BJ (cell line): ENCODE measurements around the gene NR1H2. TPM values are rescaled to one million over a fixed set of nuclear protein-coding genes. Genes with fewer than 3 reads are reported as not detected.
"Not testable (repeated sequence)": the region's sequence is repeated elsewhere in the genome, so short reads cannot be mapped to it uniquely, and the experiment has no call there.

Source experiments
- CTCF ChIA-PET: fragments of 350-600 bp; formaldehyde crosslinking; extraction: SDS; loops from one replicate; lab custom pipeline; 2021; ENCODE audit warnings: antibody characterized with exemption, inconsistent platforms; lab: Yijun Ruan, JAX
- POLR2A ChIA-PET: fragments of 300-600 bp; sonication (Branson Sonifier 250); formaldehyde crosslinking; extraction: SDS; loops from one replicate; lab custom pipeline; 2021; ENCODE audit warnings: antibody characterized with exemption; lab: Charles Lee
- DNase-seq: peaks from one replicate; pipeline ENCODE4 v3.0.0-alpha.2; 2011; ENCODE audit warnings: low read depth
- H3K27me3 ChIP-seq: 2 replicates; pipeline ENCODE4 v1.6.0; 2011; ENCODE audit warnings: low read length; ENCODE audit not compliant: control insufficient read depth, insufficient read depth
- H3K36me3 ChIP-seq: 2 replicates; pipeline ENCODE4 v1.5.1; 2011; ENCODE audit warnings: low read length; ENCODE audit not compliant: control insufficient read depth, insufficient read depth
- H3K4me3 ChIP-seq: 2 replicates; pipeline ENCODE4 v1.5.1; 2011; ENCODE audit warnings: low read depth, mild to moderate bottlenecking, control low read depth, low read length
- polyA plus RNA-seq: library from polyadenylated mRNA; depleted of rRNA; stranded (reverse); fragments of >200 nt; gene quantifications from 2 replicates; pipeline ENCODE4 v1.2.3, GENCODE V29; 2011
- TF ChIP-seq, protein P1 (sequence below): IDR thresholded peaks from 2 replicates; pipeline ENCODE4 v1.5.1; 2011; ENCODE audit warnings: low read depth, mild to moderate bottlenecking, control low read depth, inconsistent platforms, low read length, moderate library complexity; ENCODE audit not compliant: insufficient read depth

The NR1H2 gene
- polyA plus RNA-seq, 1 experiment: 78.4 TPM

DNA sequence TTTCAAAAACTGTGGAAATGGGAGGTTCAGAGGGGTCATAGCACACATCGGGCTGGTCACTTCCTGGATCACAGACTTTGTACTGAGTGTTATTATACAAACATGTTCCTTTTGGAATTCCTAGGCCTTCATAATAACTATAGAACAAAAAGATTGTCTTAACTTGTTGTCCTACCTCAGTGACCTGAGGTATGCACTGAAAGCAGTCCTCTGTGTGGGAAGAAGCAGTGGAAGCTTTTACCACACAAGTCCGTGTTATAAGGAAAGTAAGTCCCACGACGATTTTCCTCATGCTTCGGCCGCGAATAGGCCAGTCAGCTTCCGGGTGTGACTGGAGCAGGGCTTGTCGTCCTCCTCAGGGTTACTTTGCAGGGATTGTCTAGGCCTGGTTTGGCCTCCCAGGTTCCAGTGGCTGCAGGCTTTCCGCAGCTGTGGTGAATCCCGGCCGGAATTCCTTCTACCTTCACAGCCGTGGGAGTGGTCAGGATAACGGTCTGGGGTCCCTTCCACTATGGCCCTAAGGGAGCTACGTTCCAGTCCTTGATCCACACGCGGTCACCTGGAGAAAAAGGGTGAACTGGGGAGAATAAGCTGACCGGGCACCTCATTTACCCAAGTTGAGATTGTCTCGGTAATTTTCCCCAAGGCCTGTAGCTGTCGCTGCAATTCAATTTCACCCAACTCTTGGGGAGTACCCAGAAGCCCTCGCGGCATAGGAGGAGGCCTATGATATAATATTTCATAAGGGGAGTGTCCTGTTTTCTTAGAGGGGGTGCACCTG lies 26.8 kb upstream of the NR1H2 start:
- TF ChIP-seq, protein P1, sequence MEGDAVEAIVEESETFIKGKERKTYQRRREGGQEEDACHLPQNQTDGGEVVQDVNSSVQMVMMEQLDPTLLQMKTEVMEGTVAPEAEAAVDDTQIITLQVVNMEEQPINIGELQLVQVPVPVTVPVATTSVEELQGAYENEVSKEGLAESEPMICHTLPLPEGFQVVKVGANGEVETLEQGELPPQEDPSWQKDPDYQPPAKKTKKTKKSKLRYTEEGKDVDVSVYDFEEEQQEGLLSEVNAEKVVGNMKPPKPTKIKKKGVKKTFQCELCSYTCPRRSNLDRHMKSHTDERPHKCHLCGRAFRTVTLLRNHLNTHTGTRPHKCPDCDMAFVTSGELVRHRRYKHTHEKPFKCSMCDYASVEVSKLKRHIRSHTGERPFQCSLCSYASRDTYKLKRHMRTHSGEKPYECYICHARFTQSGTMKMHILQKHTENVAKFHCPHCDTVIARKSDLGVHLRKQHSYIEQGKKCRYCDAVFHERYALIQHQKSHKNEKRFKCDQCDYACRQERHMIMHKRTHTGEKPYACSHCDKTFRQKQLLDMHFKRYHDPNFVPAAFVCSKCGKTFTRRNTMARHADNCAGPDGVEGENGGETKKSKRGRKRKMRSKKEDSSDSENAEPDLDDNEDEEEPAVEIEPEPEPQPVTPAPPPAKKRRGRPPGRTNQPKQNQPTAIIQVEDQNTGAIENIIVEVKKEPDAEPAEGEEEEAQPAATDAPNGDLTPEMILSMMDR: no peak
- Histone ChIP-seq H3K27me3 (peaks cover 2% of the 10 kb centered on the region; the same call in 1 of the 2 replicates), H3K4me3 (no peak overlapping the region), H3K36me3 (no peaks in the 10 kb centered on the region)
- ChIA-PET POLR2A (no interaction called here), CTCF (interaction anchor here (1.6 kb wide), 1 partner anchor 8 kb away, joined by 4 read pairs; no protein-coding TSS in a partner anchor)
- DNase-seq: no peak

DNA sequence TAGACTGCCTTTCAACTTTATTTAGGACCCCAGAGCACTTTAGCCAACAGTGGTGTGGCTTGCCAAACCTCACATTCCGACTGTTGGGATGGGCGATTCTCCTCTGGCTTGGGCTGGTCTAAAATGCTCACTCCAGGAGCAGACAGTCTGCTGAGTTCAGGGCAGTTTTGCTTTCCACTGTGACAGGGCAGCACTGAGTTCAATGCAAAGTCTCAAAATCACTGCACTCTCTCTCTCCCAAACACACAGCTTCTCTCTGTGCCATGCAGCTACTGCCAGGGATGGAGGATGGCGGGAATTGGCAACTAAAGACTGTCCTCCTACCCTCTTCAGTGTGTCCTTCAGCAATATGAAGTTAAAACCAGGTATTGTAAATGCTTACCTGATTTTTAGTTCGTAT lies 24.0 kb upstream of the NR1H2 start:
- ChIA-PET POLR2A (no interaction called here), CTCF (interaction anchor here (1.2 to 2.5 kb wide), 7 partner anchors 10 to 113 kb away, joined by 3 to 7 read pairs (median 4); no protein-coding TSS in a partner anchor)
- Histone ChIP-seq H3K36me3 (no peaks in the 10 kb centered on the region), H3K4me3 (no peak overlapping the region), H3K27me3 (peaks cover 2% of the 10 kb centered on the region; the same call in 1 of the 2 replicates)
- no peak for DNase-seq
- TF ChIP-seq, protein P1: no peak

DNA sequence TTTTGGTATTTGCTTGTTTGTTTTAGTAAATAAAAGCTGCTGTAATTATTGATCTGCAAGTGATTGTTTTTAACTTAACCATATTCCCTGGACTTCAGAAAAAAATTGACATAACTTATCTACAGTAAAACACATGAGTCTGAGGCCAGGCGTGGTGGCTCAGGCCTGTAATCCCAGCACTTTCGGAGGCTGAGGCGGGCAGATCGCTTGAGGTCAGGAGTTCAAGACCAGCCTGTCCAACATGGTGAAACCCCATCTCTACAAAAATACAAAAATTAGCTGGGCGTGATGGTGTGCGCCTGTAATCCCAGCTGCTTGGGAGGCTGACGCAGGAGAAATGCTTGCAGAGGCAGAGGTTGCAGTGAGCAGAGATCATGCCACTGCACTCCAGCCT lies 22.8 kb upstream of the NR1H2 start:
- POLR2A ChIA-PET, DNase-seq: not testable (repeated sequence)
- CTCF ChIA-PET: interaction anchor here (1.3 to 1.6 kb wide), 2 partner anchors 8 to 111 kb away, joined by 4 to 6 read pairs; no protein-coding TSS in a partner anchor

DNA sequence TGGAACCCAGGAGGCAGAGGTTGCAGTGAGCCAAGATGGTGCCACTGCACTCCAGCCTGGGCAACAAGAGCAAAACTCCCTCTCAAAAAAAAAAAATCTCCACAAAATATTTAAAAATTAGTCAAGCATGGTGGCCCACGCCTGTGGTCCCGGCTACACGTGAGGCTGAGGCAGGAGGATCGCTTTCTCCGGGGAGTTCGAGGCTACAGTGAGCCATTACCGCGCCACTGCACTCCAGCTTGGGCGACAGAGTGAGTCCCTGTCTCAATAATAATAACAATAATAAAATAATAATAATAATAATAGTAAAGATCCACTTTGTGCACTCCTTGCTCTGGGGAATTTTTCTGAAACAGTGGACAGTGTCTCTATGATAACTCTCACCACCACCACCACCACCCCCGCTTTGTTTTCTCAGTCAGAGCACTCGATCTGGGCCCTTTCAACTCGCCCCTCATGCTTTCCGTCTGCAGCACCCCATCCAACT lies 19.5 kb upstream of the NR1H2 start:
- Histone ChIP-seq H3K4me3 (no peak overlapping the region), H3K36me3 (no peaks in the 10 kb centered on the region), H3K27me3 (no peaks in the 10 kb centered on the region)
- DNase-seq: no peak
- TF ChIP-seq, protein P1: no peak
- CTCF ChIA-PET: interaction anchor here (0.6 to 3.2 kb wide), 20 partner anchors 9 to 565 kb away, joined by 3 to 79 read pairs (median 4); partner anchors contain the start of genes ASPDH, NAPSA and NR1H2
- POLR2A ChIA-PET: no interaction called here

More for the DNA sequence above, 22.8 kb upstream of the NR1H2 start:
- H3K36me3 ChIP-seq, H3K27me3 ChIP-seq, H3K4me3 ChIP-seq: not testable (repeated sequence)

DNA sequence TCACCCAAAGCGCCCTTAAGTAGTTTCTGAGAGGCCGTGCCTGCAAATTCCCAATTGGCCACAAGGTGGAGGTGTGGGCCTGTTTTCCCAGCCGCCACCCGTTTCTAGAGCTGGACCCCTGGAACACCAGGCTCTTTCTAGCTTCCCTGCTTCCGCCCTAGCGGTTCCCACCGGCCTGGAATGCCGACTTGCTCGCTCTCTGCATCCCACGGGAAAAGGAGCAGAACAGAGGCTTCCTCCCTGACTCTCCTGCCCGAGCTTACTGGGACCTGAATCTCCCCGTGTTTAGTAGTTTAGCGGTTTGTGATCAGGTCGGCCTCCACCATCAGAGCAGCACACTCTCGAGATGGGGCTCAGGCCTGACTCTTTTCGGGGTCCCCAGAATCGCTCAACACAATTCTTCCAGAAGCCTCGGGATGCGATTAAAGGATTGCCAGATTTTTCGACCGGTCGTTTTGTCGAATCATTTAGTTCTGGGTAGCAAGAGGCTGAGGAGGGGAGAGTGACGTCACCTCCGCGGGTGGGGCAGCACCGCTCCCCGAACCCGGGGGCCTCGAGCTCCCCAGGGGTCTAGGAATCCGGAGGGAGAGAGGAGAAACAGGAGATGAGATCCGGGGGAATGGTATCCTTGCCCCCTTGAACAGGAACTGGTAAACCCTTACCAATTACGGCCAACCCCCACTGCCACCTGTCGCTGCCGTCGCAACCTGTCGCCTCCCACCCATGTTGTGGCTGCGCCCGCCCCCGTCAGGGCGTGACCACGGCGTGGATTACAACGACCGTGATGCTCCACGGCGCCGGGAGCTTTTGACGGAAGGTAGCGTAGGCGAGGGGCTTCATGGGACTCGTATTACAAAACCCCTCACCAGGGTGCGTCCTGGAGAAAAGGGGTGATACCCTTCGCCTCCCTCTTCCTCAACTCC lies 18.8 kb upstream of the NR1H2 start:
- Histone ChIP-seq H3K36me3 (no peaks in the 10 kb centered on the region), H3K4me3 (peak overlapping the region; percentile 42), H3K27me3 (no peaks in the 10 kb centered on the region)
- TF ChIP-seq, protein P1: peak; percentile 86
- ChIA-PET POLR2A (no interaction called here), CTCF (interaction anchor here (0.6 to 3.2 kb wide), 23 partner anchors 8 to 564 kb away, joined by 3 to 79 read pairs (median 4); partner anchors contain the start of genes ASPDH, NAPSA and NR1H2)
- no peak for DNase-seq
